ENCODE results near the gene ZFP30. TPM values are rescaled to one million over a fixed set of nuclear protein-coding genes. Genes with fewer than 3 reads are reported as not detected.
A peak's percentile ranks its signal among the peaks of the same experiment; 100 is the strongest.

Gene ZFP30
- total RNA-seq, 1 experiment from 2014 or later = 5.0 TPM

DNA sequence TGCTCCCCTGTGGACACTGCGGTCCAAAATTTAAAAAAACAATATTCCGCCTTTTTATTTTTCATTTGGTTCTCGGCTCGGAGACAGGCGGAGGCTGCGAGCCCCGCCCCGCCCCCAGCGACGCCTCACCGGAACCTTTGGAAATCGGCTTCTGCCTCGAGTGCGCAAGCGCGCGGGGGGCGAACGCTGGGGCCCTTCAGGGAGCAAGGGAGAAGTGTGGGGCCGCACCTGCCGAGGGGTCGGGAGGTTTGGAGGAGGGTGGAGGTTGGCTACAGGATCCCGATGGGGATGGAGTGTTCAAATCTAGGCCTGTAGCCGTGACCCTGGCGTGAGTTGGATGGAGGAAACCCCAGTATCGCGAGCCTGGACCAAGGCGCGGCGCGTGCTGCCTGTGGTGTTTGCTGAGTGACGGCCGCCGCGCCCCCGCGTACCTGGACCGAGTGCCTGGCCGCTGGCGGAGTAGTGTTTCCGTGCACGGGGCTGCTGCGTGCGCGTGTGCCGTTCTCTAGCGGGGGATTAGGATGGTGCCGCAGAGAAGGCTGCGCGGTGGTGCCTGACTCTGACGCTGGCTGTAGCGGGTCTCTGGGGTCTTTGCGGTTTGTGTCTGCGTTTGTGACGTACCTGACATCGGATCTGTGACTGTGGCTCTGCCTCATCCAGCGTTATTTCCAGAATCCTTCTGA lies 565 bp upstream of the ZFP30 start:
- H3F3A ChIP-seq (ENCODE audit: low read length, unreplicated experiment) = no peaks in the 10 kb centered on the region
- BruUV-seq (replicated peaks) = TSS peak; percentile 49
- DNase-seq = peak; percentile 61
- no peaks in the 10 kb centered on the region for H3K27me3 ChIP-seq (ENCODE audit: low read length)
- POLR2A ChIA-PET (ENCODE audit: unreplicated experiment) = no interaction called here
- peak overlapping the region; percentile 67 for H3K4me2 ChIP-seq (ENCODE audit: low read length)
- peaks cover 8% of the 10 kb centered on the region; the same call in 1 of the 2 replicates for H3K4me1 ChIP-seq (ENCODE audit: insufficient read depth, low read length)
- intact Hi-C loops (cut with micrococcal nuclease) = no loop called here
- H3K36me3 ChIP-seq (ENCODE audit: low read depth, low read length) = peaks cover 11% of the 10 kb centered on the region
- CTCF ChIA-PET = no interaction called here
- peak overlapping the region; percentile 83 for H3K4me3 ChIP-seq (ENCODE audit: low read length)
- no peaks in the 10 kb centered on the region for H3K9me2 ChIP-seq (replicated peaks; ENCODE audit: low read length)
- no peak overlapping the region; the same call in 1 of the 2 replicates for H3K27ac ChIP-seq (ENCODE audit: low read length)
- TF ChIP-seq, protein P1, sequence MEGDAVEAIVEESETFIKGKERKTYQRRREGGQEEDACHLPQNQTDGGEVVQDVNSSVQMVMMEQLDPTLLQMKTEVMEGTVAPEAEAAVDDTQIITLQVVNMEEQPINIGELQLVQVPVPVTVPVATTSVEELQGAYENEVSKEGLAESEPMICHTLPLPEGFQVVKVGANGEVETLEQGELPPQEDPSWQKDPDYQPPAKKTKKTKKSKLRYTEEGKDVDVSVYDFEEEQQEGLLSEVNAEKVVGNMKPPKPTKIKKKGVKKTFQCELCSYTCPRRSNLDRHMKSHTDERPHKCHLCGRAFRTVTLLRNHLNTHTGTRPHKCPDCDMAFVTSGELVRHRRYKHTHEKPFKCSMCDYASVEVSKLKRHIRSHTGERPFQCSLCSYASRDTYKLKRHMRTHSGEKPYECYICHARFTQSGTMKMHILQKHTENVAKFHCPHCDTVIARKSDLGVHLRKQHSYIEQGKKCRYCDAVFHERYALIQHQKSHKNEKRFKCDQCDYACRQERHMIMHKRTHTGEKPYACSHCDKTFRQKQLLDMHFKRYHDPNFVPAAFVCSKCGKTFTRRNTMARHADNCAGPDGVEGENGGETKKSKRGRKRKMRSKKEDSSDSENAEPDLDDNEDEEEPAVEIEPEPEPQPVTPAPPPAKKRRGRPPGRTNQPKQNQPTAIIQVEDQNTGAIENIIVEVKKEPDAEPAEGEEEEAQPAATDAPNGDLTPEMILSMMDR (conservative IDR thresholded peaks at IDR 0.05; ENCODE audit: low read depth, low read length) = no peak
- TF ChIP-seq EZH2phosphoT487 (IDR thresholded peaks at IDR 0.05; ENCODE audit: borderline replicate concordance, low read length) (no peak), EZH2 (IDR thresholded peaks at IDR 0.05; ENCODE audit: low read length, unreplicated experiment) (no peak)
- H3K9ac ChIP-seq (ENCODE audit: low read length) = peak overlapping the region; percentile 79
- peaks cover 12% of the 10 kb centered on the region; the same call in 1 of the 2 replicates for H3K9me3 ChIP-seq (ENCODE audit: low read length)
- no peaks in the 10 kb centered on the region for H4K20me1 ChIP-seq (ENCODE audit: low read length)
- H3K79me2 ChIP-seq (ENCODE audit: low read length) = peaks cover 29% of the 10 kb centered on the region
- H2AFZ ChIP-seq (ENCODE audit: low read length) = peak overlapping the region; percentile 91
- peak; percentile 64 for ATAC-seq

DNA sequence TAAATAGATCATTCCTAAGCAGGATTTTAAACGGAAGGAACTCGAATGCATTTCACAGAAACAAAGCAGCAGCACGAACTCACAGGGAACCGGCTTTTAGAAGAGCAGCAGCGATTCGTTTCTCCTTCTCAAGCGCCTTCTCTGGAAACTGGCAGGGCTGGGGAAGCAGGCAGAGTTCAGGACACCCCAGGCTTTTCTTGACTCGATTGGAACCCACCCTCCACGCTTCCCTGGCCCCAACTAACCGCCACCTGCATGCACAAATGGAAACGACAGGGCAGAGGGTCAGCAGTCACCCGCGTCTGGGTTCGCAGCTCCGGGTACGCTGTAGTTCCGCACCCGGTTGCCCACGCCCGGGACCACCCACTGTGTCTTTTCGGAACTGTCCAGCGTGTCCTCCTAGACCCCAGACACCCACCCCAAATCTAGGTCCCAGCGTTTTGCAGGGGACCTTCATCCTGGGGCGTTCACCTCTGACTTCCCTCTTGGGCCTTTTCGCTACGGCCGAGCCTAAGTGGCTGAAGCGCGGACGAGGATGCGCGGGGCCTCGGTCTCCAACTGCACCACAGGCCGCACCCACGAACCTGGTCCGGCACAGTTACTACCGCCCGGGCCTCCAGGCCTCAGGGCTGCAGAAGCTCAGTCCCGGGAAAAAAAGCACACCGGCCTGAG lies 500 bp downstream of the ZFP30 start:
- Histone ChIP-seq H3K79me2 (ENCODE audit: low read length) (peaks cover 29% of the 10 kb centered on the region), H3K9me2 (replicated peaks; ENCODE audit: low read length) (no peaks in the 10 kb centered on the region), H3K4me2 (ENCODE audit: low read length) (peak overlapping the region; percentile 67), H2AFZ (ENCODE audit: low read length) (peak overlapping the region; percentile 91), H3K27me3 (ENCODE audit: low read length) (no peaks in the 10 kb centered on the region), H3K9ac (ENCODE audit: low read length) (peak overlapping the region; percentile 79), H3K4me3 (ENCODE audit: low read length) (peak overlapping the region; percentile 83), H3F3A (ENCODE audit: low read length, unreplicated experiment) (no peaks in the 10 kb centered on the region), H3K9me3 (ENCODE audit: low read length) (peaks cover 12% of the 10 kb centered on the region; the same call in 1 of the 2 replicates), H3K27ac (ENCODE audit: low read length) (peak overlapping the region; percentile 23), H4K20me1 (ENCODE audit: low read length) (no peaks in the 10 kb centered on the region), H3K36me3 (ENCODE audit: low read depth, low read length) (peaks cover 13% of the 10 kb centered on the region), H3K4me1 (ENCODE audit: insufficient read depth, low read length) (peaks cover 8% of the 10 kb centered on the region; the same call in 1 of the 2 replicates)
- TF ChIP-seq EZH2phosphoT487 (IDR thresholded peaks at IDR 0.05; ENCODE audit: borderline replicate concordance, low read length) (no peak), EZH2 (IDR thresholded peaks at IDR 0.05; ENCODE audit: low read length, unreplicated experiment) (no peak)
- TF ChIP-seq, protein P1 (conservative IDR thresholded peaks at IDR 0.05; ENCODE audit: low read depth, low read length) = no peak
- intact Hi-C loops (cut with micrococcal nuclease) = no loop called here
- POLR2A ChIA-PET (ENCODE audit: unreplicated experiment) = no interaction called here
- CTCF ChIA-PET = no interaction called here
- BruUV-seq (replicated peaks) = no TSS peak
- peak; percentile 68 for ATAC-seq
- peak; percentile 19 for DNase-seq
